AG04450 (cell line): Measurements from ENCODE around the gene HK1. TPM values are rescaled to one million over a fixed set of nuclear protein-coding genes. Genes with fewer than 3 reads are reported as not detected.

Source experiments
- CTCF ChIA-PET: fragments of 300-600, 350-600 bp; formaldehyde crosslinking; extraction: SDS; loops from one replicate; lab custom pipeline; 2022; ENCODE audit warnings: antibody characterized with exemption, inconsistent platforms; lab: Charles Lee
- POLR2A ChIA-PET: fragments of 350-600 bp; formaldehyde crosslinking; extraction: SDS; loops from one replicate; lab custom pipeline; 2021; ENCODE audit warnings: antibody characterized with exemption, inconsistent platforms; lab: Yijun Ruan, JAX
- DNase-seq: peaks from one replicate; pipeline ENCODE4 v3.0.0-alpha.2; 2011; ENCODE audit warnings: low read depth, low spot score
- H3K27ac ChIP-seq: one replicate; pipeline ENCODE4 v1.5.1; 2012; ENCODE audit warnings: low read depth, low read length, control low read depth
- H3K27me3 ChIP-seq: one replicate; pipeline ENCODE4 v1.6.0; 2012; ENCODE audit warnings: low read length; ENCODE audit not compliant: control insufficient read depth, insufficient read depth
- H3K4me3 ChIP-seq: 2 replicates; pipeline ENCODE4 v1.5.1; 2011; ENCODE audit warnings: mild to moderate bottlenecking, low read depth, low read length, control low read depth
- H3K9me3 ChIP-seq: 2 replicates; pipeline ENCODE4 v1.5.1; 2012; ENCODE audit warnings: low read length; ENCODE audit not compliant: control insufficient read depth, insufficient read depth
- polyA plus RNA-seq: library from polyadenylated mRNA; depleted of rRNA; stranded (reverse); fragments of >200 nt; gene quantifications from 2 replicates; pipeline ENCODE4 v1.2.3, GENCODE V29; 2011
- TF ChIP-seq, protein P1 (sequence below): IDR thresholded peaks from 2 replicates; pipeline ENCODE4 v1.5.1; 2011; ENCODE audit warnings: low read depth, low read length, control low read depth, inconsistent platforms

The HK1 gene
- polyA plus RNA-seq, 1 experiment, result 31.9 TPM

DNA sequence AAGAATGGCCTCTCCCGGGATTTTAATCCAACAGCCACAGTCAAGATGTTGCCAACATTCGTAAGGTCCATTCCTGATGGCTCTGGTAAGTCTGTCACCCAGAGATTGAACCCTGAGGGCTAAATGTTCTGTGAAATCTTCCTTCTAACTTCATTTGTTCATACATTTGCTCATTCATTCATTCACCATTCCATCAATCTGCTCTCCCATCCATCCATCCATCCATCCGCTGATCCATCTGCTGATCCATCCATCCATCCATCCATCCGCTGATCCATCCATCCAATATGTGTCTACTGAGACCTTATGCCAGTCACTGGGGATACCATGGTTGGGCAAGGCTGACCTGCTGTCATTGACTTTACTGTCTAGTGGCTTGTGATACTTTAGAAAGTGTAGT lies 65.6 kb downstream of the HK1 start:
- no peak overlapping the region for H3K27ac ChIP-seq
- ChIA-PET CTCF (no interaction called here), POLR2A (no interaction called here)
- H3K4me3 ChIP-seq, result no peak overlapping the region
- no peaks in the 10 kb centered on the region for H3K27me3 ChIP-seq
- no peaks in the 10 kb centered on the region for H3K9me3 ChIP-seq
- TF ChIP-seq, protein P1, sequence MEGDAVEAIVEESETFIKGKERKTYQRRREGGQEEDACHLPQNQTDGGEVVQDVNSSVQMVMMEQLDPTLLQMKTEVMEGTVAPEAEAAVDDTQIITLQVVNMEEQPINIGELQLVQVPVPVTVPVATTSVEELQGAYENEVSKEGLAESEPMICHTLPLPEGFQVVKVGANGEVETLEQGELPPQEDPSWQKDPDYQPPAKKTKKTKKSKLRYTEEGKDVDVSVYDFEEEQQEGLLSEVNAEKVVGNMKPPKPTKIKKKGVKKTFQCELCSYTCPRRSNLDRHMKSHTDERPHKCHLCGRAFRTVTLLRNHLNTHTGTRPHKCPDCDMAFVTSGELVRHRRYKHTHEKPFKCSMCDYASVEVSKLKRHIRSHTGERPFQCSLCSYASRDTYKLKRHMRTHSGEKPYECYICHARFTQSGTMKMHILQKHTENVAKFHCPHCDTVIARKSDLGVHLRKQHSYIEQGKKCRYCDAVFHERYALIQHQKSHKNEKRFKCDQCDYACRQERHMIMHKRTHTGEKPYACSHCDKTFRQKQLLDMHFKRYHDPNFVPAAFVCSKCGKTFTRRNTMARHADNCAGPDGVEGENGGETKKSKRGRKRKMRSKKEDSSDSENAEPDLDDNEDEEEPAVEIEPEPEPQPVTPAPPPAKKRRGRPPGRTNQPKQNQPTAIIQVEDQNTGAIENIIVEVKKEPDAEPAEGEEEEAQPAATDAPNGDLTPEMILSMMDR, result no peak
- no peak for DNase-seq

DNA sequence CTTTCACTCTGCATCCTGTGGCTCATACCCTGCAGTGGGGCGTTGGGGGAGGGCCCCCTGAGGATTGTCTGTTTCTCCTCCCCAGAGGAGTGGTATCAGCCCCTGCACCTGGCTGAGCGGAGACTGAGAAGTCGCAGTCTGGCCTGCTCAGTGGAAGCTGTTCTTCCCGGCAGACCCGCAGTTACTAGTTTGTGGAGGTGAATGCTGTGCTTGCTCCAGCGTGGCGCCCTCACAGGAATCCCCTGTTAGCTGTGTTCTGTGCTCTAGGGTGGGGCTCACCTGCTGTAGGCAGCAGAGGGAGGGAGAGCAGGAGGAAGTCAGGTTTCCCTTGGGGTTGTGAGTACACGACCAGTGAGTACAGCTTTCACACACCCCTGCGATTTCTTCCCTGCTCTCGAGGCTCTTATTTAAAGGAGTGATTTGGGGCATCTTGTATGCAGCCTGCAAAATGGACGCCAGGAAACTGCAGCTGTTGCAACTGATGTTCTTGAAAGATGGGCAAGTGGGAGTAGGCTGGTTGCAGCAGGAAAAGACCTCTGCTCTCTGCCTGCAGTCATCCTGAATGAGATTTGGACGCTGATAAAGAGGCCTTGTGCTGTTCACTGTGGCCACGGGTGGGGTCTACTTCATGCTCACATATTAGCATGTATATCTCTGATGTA lies 66.4 kb downstream of the HK1 start:
- no peak for DNase-seq
- Histone ChIP-seq H3K9me3 (no peaks in the 10 kb centered on the region), H3K27ac (no peak overlapping the region), H3K4me3 (no peak overlapping the region), H3K27me3 (no peaks in the 10 kb centered on the region)
- TF ChIP-seq, protein P1, result no peak
- CTCF ChIA-PET, result no interaction called here
- POLR2A ChIA-PET, result interaction anchor here (0.6 kb wide), 1 partner anchor 71 kb away, joined by 3 read pairs; no protein-coding TSS in a partner anchor

DNA sequence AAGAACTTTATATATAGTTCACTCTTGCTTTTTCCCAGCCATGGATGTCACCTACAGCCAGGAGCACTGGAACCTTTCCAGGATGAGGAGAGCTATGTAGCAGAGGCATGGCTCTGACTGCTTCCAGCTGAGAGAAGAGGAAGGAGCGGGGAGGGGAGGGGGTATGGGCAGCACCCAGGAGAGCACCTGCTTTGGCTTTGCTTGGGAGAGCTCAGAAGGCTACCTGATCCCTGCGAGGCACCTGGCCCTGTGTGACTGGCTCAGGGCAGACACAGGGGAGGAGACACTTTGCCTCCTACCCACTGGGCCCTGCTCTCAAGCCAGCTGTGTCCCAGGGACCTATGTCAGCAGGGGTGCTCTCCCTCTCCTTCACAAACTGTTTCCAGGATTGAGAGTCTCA lies 67.1 kb downstream of the HK1 start:
- Histone ChIP-seq H3K27me3 (no peaks in the 10 kb centered on the region), H3K4me3 (no peak overlapping the region), H3K27ac (no peak overlapping the region), H3K9me3 (no peaks in the 10 kb centered on the region)
- ChIA-PET CTCF (no interaction called here), POLR2A (interaction anchor here (0.6 kb wide), 1 partner anchor 19 kb away, joined by 3 read pairs; no protein-coding TSS in a partner anchor)
- TF ChIP-seq, protein P1, result no peak
- no peak for DNase-seq

DNA sequence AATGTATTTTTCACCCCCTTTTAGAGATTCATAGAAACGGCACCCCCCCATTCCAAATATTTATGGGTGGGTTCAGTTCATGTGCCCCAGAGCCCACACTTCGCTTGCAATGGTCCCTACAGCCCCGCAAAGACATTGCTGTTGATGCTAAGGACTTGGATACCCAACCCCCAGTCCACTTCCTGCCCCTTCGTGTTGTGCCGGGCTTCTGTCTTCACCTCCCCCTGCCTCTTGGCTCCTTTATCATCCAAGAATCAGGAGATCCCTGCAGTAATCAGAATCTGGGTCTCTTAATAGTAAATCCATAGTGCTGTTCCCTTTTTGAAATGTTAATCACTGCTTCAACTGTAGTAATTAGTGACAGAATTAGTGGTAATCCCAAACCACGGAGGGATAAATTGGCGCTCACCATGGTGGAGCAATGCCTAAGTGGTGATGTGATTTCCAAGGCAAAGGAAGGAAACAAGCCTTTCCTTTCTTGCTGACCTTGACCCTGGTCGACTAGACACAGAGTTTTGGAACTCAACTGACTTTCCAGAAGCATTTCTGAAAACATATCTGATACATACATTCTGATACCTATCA lies 67.7 kb downstream of the HK1 start:
- Histone ChIP-seq H3K9me3 (no peaks in the 10 kb centered on the region), H3K4me3 (no peak overlapping the region), H3K27me3 (no peaks in the 10 kb centered on the region), H3K27ac (no peak overlapping the region)
- TF ChIP-seq, protein P1, result no peak
- no peak for DNase-seq
- ChIA-PET CTCF (no interaction called here), POLR2A (interaction anchor here (0.6 kb wide), 1 partner anchor 18 kb away, joined by 3 read pairs; no protein-coding TSS in a partner anchor)

DNA sequence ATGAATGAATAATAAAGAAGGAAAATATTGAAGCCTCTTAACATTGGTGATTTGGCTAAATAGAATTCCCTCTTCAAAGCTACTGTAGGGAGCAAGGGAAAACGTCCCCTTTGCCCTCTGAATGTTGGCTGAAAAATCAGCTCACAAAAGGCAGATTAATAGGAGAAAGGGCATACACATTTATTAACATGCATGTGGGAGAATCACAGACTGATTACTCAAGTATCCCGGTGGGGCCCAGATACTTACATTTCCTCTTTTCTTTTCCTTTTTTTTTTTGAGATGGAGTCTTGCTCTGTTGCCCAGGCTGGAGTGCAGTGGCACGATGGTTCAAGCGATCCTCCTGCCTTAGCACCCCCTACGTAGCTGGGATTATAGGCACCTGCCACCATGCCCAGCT lies 68.5 kb downstream of the HK1 start:
- H3K27me3 ChIP-seq, result no peaks in the 10 kb centered on the region
- TF ChIP-seq, protein P1, result no peak
- ChIA-PET POLR2A (interaction anchor here (0.7 kb wide), 1 partner anchor 13 kb away, joined by 4 read pairs; no protein-coding TSS in a partner anchor), CTCF (interaction anchor here (0.7 kb wide), 1 partner anchor 62 kb away, joined by 3 read pairs; no protein-coding TSS in a partner anchor)
- no peak overlapping the region for H3K4me3 ChIP-seq
- H3K9me3 ChIP-seq, result no peaks in the 10 kb centered on the region
- DNase-seq, result no peak
- no peak overlapping the region for H3K27ac ChIP-seq
